ENCODE data around the gene MECP2. TPM values are rescaled to one million over a fixed set of nuclear protein-coding genes. Genes with fewer than 3 reads are reported as not detected.

MECP2 gene
- total and polyA plus RNA-seq, 10 of the 15 experiments (the other 5 are each of a cell fraction or from before 2014, with no cell fraction given), result 1.3 to 32.7 (median 13.7) TPM

DNA sequence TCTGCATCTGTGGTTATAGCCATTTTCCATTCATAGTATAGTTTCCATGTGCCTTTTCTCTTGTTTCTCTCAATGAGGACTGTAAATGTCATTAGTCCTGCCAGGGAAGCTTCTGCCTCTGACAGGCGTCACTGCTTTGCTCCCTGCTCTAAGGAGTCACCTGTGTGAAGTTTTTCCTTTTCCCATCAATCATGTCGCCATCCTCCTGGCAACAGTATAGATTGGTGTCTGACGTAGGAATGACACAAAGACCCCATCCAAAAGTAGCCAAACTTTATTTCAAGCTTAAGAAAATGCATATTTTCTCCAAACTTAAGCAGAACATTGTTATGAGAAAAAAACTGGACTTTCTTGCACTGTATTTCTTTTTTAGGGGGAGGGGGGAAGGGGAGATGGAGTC lies 23.1 kb upstream of the MECP2 start:
- no peaks in the 10 kb centered on the region for H3K79me2 ChIP-seq (ENCODE audit: control insufficient read depth, insufficient read depth, low read length)
- BruUV-seq (replicated peaks), result no TSS peak
- no peaks in the 10 kb centered on the region for H3K36me3 ChIP-seq (ENCODE audit: control insufficient read depth in 2 of 2, insufficient read depth in 2 of 2, low read length in 1 of 2)
- no peak overlapping the region for H3K4me3 ChIP-seq
- H4K20me1 ChIP-seq (ENCODE audit: control insufficient read depth, insufficient read depth), result no peaks in the 10 kb centered on the region
- intact Hi-C loops (cut with micrococcal nuclease; ENCODE audit: unreplicated experiment) (no loop called here), in situ Hi-C loops (cut with MboI) (no loop called here)
- DNase-seq (ENCODE audit: low read depth, low spot score), result no peak
- H3K27ac ChIP-seq (ENCODE audit: control insufficient read depth, insufficient read depth), result no peak overlapping the region
- 27% methylated on average over 3 of the region's 3 CpGs for WGBS (ENCODE audit: insufficient coverage, insufficient replicate concordance, low lambda C conversion rate, missing lambda C conversion rate)
- ChIA-PET RAD21 (ENCODE audit: unreplicated experiment) (no interaction called here), CTCF (no interaction called here), POLR2A (no interaction called here), SMC1A (ENCODE audit: uncharacterized antibody, unreplicated experiment) (no interaction called here)
- H3K9ac ChIP-seq (ENCODE audit: control insufficient read depth, insufficient read depth, low read length), result no peak overlapping the region
- no peak for TF ChIP-seq JUND (IDR thresholded peaks at IDR 0.05; ENCODE audit: low read depth, low read length)
- TF ChIP-seq EGR1 (IDR thresholded peaks at IDR 0.05; ENCODE audit: borderline replicate concordance in 1 of 2, low read depth in 2 of 2, low read length in 2 of 2), result no peak
- no peak for TF ChIP-seq EZH2 (IDR thresholded peaks at IDR 0.05; ENCODE audit: borderline replicate concordance, control insufficient read depth, low read depth, low read length)
- no peak for TF ChIP-seq ZNF592 (IDR thresholded peaks at IDR 0.05)
- no peak for TF ChIP-seq STAT3 (IDR thresholded peaks at IDR 0.05; ENCODE audit: low read depth, low read length)
- no peak for TF ChIP-seq CREM (IDR thresholded peaks at IDR 0.05; ENCODE audit: low read depth)
- TF ChIP-seq NFYB (IDR thresholded peaks at IDR 0.05; ENCODE audit: insufficient read depth, low read depth, low read length), result no peak
- no peak for TF ChIP-seq BMI1 (IDR thresholded peaks at IDR 0.05; ENCODE audit: borderline replicate concordance)
- TF ChIP-seq RB1 (IDR thresholded peaks at IDR 0.05; ENCODE audit: borderline replicate concordance), result no peak
- no peak for TF ChIP-seq NFXL1 (IDR thresholded peaks at IDR 0.05; ENCODE audit: borderline replicate concordance)
- TF ChIP-seq TARDBP (IDR thresholded peaks at IDR 0.05; ENCODE audit: borderline replicate concordance), result no peak
- TF ChIP-seq HDAC2 (IDR thresholded peaks at IDR 0.05), result no peak
- TF ChIP-seq SIN3A (IDR thresholded peaks at IDR 0.05; ENCODE audit: low read depth, low read length), result no peak
- TF ChIP-seq ZNF217 (IDR thresholded peaks at IDR 0.05), result no peak
- TF ChIP-seq, protein P1, sequence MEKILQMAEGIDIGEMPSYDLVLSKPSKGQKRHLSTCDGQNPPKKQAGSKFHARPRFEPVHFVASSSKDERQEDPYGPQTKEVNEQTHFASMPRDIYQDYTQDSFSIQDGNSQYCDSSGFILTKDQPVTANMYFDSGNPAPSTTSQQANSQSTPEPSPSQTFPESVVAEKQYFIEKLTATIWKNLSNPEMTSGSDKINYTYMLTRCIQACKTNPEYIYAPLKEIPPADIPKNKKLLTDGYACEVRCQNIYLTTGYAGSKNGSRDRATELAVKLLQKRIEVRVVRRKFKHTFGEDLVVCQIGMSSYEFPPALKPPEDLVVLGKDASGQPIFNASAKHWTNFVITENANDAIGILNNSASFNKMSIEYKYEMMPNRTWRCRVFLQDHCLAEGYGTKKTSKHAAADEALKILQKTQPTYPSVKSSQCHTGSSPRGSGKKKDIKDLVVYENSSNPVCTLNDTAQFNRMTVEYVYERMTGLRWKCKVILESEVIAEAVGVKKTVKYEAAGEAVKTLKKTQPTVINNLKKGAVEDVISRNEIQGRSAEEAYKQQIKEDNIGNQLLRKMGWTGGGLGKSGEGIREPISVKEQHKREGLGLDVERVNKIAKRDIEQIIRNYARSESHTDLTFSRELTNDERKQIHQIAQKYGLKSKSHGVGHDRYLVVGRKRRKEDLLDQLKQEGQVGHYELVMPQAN (conservative IDR thresholded peaks at IDR 0.05), result no peak
- TF ChIP-seq ZNF24 (IDR thresholded peaks at IDR 0.05), result no peak
- TF ChIP-seq, protein P2, sequence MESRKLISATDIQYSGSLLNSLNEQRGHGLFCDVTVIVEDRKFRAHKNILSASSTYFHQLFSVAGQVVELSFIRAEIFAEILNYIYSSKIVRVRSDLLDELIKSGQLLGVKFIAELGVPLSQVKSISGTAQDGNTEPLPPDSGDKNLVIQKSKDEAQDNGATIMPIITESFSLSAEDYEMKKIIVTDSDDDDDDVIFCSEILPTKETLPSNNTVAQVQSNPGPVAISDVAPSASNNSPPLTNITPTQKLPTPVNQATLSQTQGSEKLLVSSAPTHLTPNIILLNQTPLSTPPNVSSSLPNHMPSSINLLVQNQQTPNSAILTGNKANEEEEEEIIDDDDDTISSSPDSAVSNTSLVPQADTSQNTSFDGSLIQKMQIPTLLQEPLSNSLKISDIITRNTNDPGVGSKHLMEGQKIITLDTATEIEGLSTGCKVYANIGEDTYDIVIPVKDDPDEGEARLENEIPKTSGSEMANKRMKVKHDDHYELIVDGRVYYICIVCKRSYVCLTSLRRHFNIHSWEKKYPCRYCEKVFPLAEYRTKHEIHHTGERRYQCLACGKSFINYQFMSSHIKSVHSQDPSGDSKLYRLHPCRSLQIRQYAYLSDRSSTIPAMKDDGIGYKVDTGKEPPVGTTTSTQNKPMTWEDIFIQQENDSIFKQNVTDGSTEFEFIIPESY (IDR thresholded peaks at IDR 0.05), result no peak
- TF ChIP-seq MXI1 (IDR thresholded peaks at IDR 0.05; ENCODE audit: low read depth, low read length), result no peak
- TF ChIP-seq ZBED1 (IDR thresholded peaks at IDR 0.05; ENCODE audit: borderline replicate concordance), result no peak
- FAIRE-seq, result no peak
- H3K4me2 ChIP-seq (ENCODE audit: control insufficient read depth, insufficient read depth), result no peak overlapping the region
- ATAC-seq, result no peak
- H3K9me3 ChIP-seq (replicated peaks; ENCODE audit: control insufficient read depth, insufficient read depth, low read length), result no peaks in the 10 kb centered on the region
- no peaks in the 10 kb centered on the region for H3K4me1 ChIP-seq (ENCODE audit: control insufficient read depth, insufficient read depth, low read length)
- no peaks in the 10 kb centered on the region; a peak in 1 of 4 replicates for H3K27me3 ChIP-seq (replicated peaks in 1 of 2; ENCODE audit: control insufficient read depth in 2 of 2, insufficient read depth in 2 of 2, low read length in 1 of 2)
- H2AFZ ChIP-seq (ENCODE audit: control insufficient read depth, low read depth, low read length), result no peak overlapping the region

Data from GM12878 (cell line).